Endothelial cell of umbilical vein (primary cell): ENCODE data around the gene CAPN2. TPM values are rescaled to one million over a fixed set of nuclear protein-coding genes. Genes with fewer than 3 reads are reported as not detected.

Source experiments
- BruUV-seq: library from RNA; stranded (reverse); fragments of 400-500 nt; replicated peaks from 2 replicates; lab custom pipeline; 2021; lab: Mats Ljungman, UMichigan
- CTCF ChIA-PET: fragments of 300-600, 350-600 bp; sonication (Branson Sonifier 250); formaldehyde crosslinking; loops from one replicate; lab custom pipeline; 2021; ENCODE audit warnings: antibody characterized with exemption, inconsistent platforms; lab: Charles Lee
- POLR2A ChIA-PET: fragments of 300-600, 350-600 bp; sonication (Branson Sonifier 250); formaldehyde crosslinking; loops from one replicate; lab custom pipeline; 2021; ENCODE audit warnings: antibody characterized with exemption, inconsistent platforms; lab: Charles Lee
- DNase-seq: peaks from one replicate; pipeline ENCODE4 v3.0.0-alpha.2; 2011; ENCODE audit warnings: low read depth, low spot score
- FAIRE-seq: peaks from 2 replicates; lab custom pipeline; 2011; peaks lifted over from hg19 to GRCh38; lab: Jason Lieb, UNC
- H2AFZ ChIP-seq: 2 replicates; pipeline ENCODE4 v1.6.0; 2012; ENCODE audit warnings: low read depth, low read length, control low read depth, inconsistent platforms
- H3K27ac ChIP-seq: 2 replicates; pipeline ENCODE4 v1.5.1; 2011; ENCODE audit warnings: low read depth, mild to moderate bottlenecking, control low read depth, low read length, moderate library complexity; ENCODE audit not compliant: insufficient read depth
- H3K27me3 ChIP-seq, 2 experiments: 2 replicates each; pipeline versions ENCODE4 v1.6.0 to v1.6.1; 2011; ENCODE audit warnings: low read length in 2 of 2, mixed read lengths in 1 of 2; ENCODE audit not compliant: control insufficient read depth in 2 of 2, insufficient read depth in 2 of 2
- H3K36me3 ChIP-seq, 2 experiments: 2 replicates in 1 of 2; 3 replicates in 1 of 2; pipeline ENCODE4 v1.5.1; 2011; ENCODE audit warnings: low read length in 2 of 2, mild to moderate bottlenecking in 1 of 2, moderate library complexity in 1 of 2; ENCODE audit not compliant: control insufficient read depth in 2 of 2, insufficient read depth in 2 of 2; ENCODE audit errors: extremely low read depth in 1 of 2
- H3K4me1 ChIP-seq: 3 replicates; pipeline ENCODE4 v1.5.1; 2011; ENCODE audit warnings: mild to moderate bottlenecking, low read length; ENCODE audit not compliant: control insufficient read depth, insufficient read depth; ENCODE audit errors: extremely low read depth
- H3K4me2 ChIP-seq: 2 replicates; pipeline ENCODE4 v1.6.1; 2011; ENCODE audit warnings: low read length, control low read depth, mixed read lengths; ENCODE audit not compliant: insufficient read depth
- H3K4me3 ChIP-seq, 3 experiments: fragments of 200-600 bp in 1 of 3; sonication (generic), shearing (Covaris generic) in 1 of 3; replicated peaks in 1 of 3; 2 replicates each; pipeline ENCODE4 v1.5.1; 2011 to 2016; ENCODE audit warnings: control low read depth in 3 of 3, low read length in 3 of 3, mild to moderate bottlenecking in 2 of 3, inconsistent platforms in 1 of 3, low read depth in 1 of 3, moderate library complexity in 1 of 3; ENCODE audit not compliant: insufficient read depth in 1 of 3
- H3K79me2 ChIP-seq: 2 replicates; pipeline ENCODE4 v1.6.0; 2012; ENCODE audit warnings: low read length, inconsistent platforms; ENCODE audit not compliant: control insufficient read depth, insufficient read depth
- H3K9ac ChIP-seq: replicated peaks from 2 replicates; pipeline ENCODE3; 2011; ENCODE audit warnings: low read length, control low read depth; ENCODE audit not compliant: insufficient read depth; ENCODE audit errors: extremely low read depth
- H3K9me1 ChIP-seq: replicated peaks from 3 replicates; pipeline ENCODE4 v1.6.0; 2011; ENCODE audit warnings: mild to moderate bottlenecking, low read length; ENCODE audit not compliant: control insufficient read depth, insufficient read depth; ENCODE audit errors: extremely low read depth
- H3K9me3 ChIP-seq: replicated peaks from 2 replicates; pipeline ENCODE4 v1.5.1; 2012; ENCODE audit warnings: low read length, inconsistent platforms; ENCODE audit not compliant: control insufficient read depth, insufficient read depth
- H4K20me1 ChIP-seq: replicated peaks from 2 replicates; pipeline ENCODE3; 2011; ENCODE audit warnings: mild to moderate bottlenecking, low read length; ENCODE audit not compliant: control insufficient read depth, insufficient read depth; ENCODE audit errors: extremely low read depth
- EZH2 ChIP-seq: IDR thresholded peaks from 2 replicates; pipeline ENCODE4 v1.6.1; 2012; ENCODE audit warnings: borderline replicate concordance, low read depth, mild to moderate bottlenecking, moderate library complexity, low read length, inconsistent platforms; ENCODE audit not compliant: severe bottlenecking
- FOS ChIP-seq: IDR thresholded peaks from 2 replicates; pipeline ENCODE4 v1.6.1; 2011; ENCODE audit warnings: mild to moderate bottlenecking, low read length, moderate library complexity, borderline replicate concordance; ENCODE audit not compliant: insufficient read depth
- GATA2 ChIP-seq: IDR thresholded peaks from 2 replicates; pipeline ENCODE4 v1.7.0; 2011; ENCODE audit warnings: low read depth, mild to moderate bottlenecking, moderate library complexity, mixed read lengths, low read length; ENCODE audit not compliant: insufficient read length, insufficient read depth
- JUN ChIP-seq: IDR thresholded peaks from 2 replicates; pipeline ENCODE4 v1.6.1; 2011; ENCODE audit warnings: borderline replicate concordance, low read depth; ENCODE audit not compliant: insufficient read length, insufficient read depth
- MAX ChIP-seq: IDR thresholded peaks from 2 replicates; pipeline ENCODE4 v1.6.1; 2011; ENCODE audit not compliant: insufficient read depth, insufficient read length
- MYC ChIP-seq: IDR thresholded peaks from one replicate; pipeline ENCODE4 v1.6.1; 2011; ENCODE audit warnings: mild to moderate bottlenecking, low read depth, low read length
- POLR2A ChIP-seq: IDR thresholded peaks from 2 replicates; pipeline ENCODE4 v1.6.1; 2012; ENCODE audit warnings: low read depth, mild to moderate bottlenecking, control low read depth, low read length
- POLR2AphosphoS5 ChIP-seq: IDR thresholded peaks from 2 replicates; pipeline ENCODE4 v1.6.1; 2012; ENCODE audit warnings: low read depth, mild to moderate bottlenecking, control low read depth, low read length, moderate library complexity; ENCODE audit not compliant: insufficient read depth
- dilution Hi-C: fragments of 300-500 bp; cut with MboI; formaldehyde crosslinking; loops from one replicate; pipeline ENCODE4 v1.15.0; 2019; ENCODE audit warnings: low sequenced_read_pairs; ENCODE audit not compliant: extremely low pct_ligation_motif_present
- intact Hi-C: fragments of 100-400 bp; cut with micrococcal nuclease; formaldehyde crosslinking; loops from one replicate; pipeline ENCODE4 v1.10.0; 2022
- polyA plus RNA-seq, 4 experiments: library from polyadenylated mRNA; depleted of rRNA in 3 of 4; stranded (reverse) in 3 of 4; unstranded in 1 of 4; fragments of >200 nt; gene quantifications; 2 replicates each; pipeline versions ENCODE4 v1.2.1 to v1.2.3, GENCODE V29; 2011 to 2012; ENCODE audit warnings: missing spikeins in 1 of 4
- total RNA-seq: library from RNA; stranded (reverse); gene quantifications from 2 replicates; pipeline ENCODE4 v1.2.3, GENCODE V29; 2021
- TF ChIP-seq, protein P1 (sequence below), 2 donors: IDR thresholded peaks; 1 replicate in 1 of 2; 2 replicates in 1 of 2; pipeline ENCODE4 v1.5.1; 2011; ENCODE audit warnings: low read length in 2 of 2, mild to moderate bottlenecking in 2 of 2, moderate library complexity in 2 of 2, control low read depth in 1 of 2, inconsistent platforms in 1 of 2, low read depth in 1 of 2; ENCODE audit not compliant: insufficient read depth in 1 of 2; ENCODE audit errors: extremely low read depth in 1 of 2

CAPN2 gene
- total and polyA plus RNA-seq, 2 donors (not counting 3 experiments of a cell fraction or from before 2014, with no cell fraction given) = 110 to 420 TPM

- H3K9ac ChIP-seq = peak overlapping the region; percentile 63
- no peaks in the 10 kb centered on the region for H3K9me1 ChIP-seq
- POLR2A ChIA-PET = interaction anchor here (0.6 to 1.4 kb wide), 3 partner anchors 29 to 138 kb away, joined by 3 to 4 read pairs (median 3); no protein-coding TSS in a partner anchor
- H3K4me3 ChIP-seq = peak overlapping the region in 1 of 3 experiments; percentile 2
- H3K36me3 ChIP-seq = peaks cover 7 to 23% of the 10 kb centered on the region in 2 experiments
- H3K4me2 ChIP-seq = peak overlapping the region; percentile 9
- H3K27me3 ChIP-seq = no peaks in the 10 kb centered on the region
- peaks cover 68% of the 10 kb centered on the region for H3K4me1 ChIP-seq
- TSS peak; percentile 53 for BruUV-seq
- DNase-seq (peak; percentile 95), FAIRE-seq (peak; percentile 94)
- no peaks in the 10 kb centered on the region for H4K20me1 ChIP-seq
- H3K27ac ChIP-seq = peak overlapping the region; percentile 78
- CTCF ChIA-PET = interaction anchor here (0.7 to 3.2 kb wide), 16 partner anchors 9 to 279 kb away, joined by 3 to 19 read pairs (median 4); no protein-coding TSS in a partner anchor
- no peak for TF ChIP-seq MAX
- peak; percentile 90 for TF ChIP-seq GATA2
- peak; percentile 33 for TF ChIP-seq MYC
- TF ChIP-seq FOS = peak; percentile 86
- TF ChIP-seq JUN = peak; percentile 65
- TF ChIP-seq EZH2 = no peak
- TF ChIP-seq, protein P1, sequence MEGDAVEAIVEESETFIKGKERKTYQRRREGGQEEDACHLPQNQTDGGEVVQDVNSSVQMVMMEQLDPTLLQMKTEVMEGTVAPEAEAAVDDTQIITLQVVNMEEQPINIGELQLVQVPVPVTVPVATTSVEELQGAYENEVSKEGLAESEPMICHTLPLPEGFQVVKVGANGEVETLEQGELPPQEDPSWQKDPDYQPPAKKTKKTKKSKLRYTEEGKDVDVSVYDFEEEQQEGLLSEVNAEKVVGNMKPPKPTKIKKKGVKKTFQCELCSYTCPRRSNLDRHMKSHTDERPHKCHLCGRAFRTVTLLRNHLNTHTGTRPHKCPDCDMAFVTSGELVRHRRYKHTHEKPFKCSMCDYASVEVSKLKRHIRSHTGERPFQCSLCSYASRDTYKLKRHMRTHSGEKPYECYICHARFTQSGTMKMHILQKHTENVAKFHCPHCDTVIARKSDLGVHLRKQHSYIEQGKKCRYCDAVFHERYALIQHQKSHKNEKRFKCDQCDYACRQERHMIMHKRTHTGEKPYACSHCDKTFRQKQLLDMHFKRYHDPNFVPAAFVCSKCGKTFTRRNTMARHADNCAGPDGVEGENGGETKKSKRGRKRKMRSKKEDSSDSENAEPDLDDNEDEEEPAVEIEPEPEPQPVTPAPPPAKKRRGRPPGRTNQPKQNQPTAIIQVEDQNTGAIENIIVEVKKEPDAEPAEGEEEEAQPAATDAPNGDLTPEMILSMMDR (IDR thresholded peaks at IDR 0.05; ENCODE audit: extremely low read depth in 1 of 2, insufficient read depth in 1 of 2, low read depth in 1 of 2, low read length in 2 of 2) = no peak
- TF ChIP-seq POLR2AphosphoS5 = no peak
- TF ChIP-seq POLR2A = no peak
- H3K79me2 ChIP-seq = peaks cover 2% of the 10 kb centered on the region
- H3K9me3 ChIP-seq = no peaks in the 10 kb centered on the region
- H2AFZ ChIP-seq = no peak overlapping the region
- dilution Hi-C loops = no loop called here
- intact Hi-C loops = loop anchor here (1.0 to 2.0 kb wide), 2 partner anchors 29 to 221 kb away; no protein-coding TSS in a partner anchor
Observed at GRCh38 chr1:223771814-223772770, 59.8 kb downstream of the CAPN2 start.
